Upper lobe of left lung (tissue), 6 donors: ENCODE results near the gene GTF2A1. TPM values are rescaled to one million over a fixed set of nuclear protein-coding genes. Genes with fewer than 3 reads are reported as not detected.

Source experiments
- ATAC-seq, 2 donors: fragments of 200-7000 bp; cut with Tn5 transposase; one replicate each; pipeline ENCODE4 v1.9.1; 2022; ENCODE audit warnings: mild to moderate bottlenecking in 2 of 2, moderate library complexity in 2 of 2; ENCODE audit not compliant: low FRiP score in 2 of 2
- DNase-seq, 2 donors: peaks; one replicate each; pipeline ENCODE4 v3.0.0-alpha.2; 2019 to 2020
- H3K27ac ChIP-seq, 4 donors: fragments of 200-600 bp; sonication (generic); one replicate each; pipeline ENCODE4 v1.5.1; 2016 to 2019
- H3K27me3 ChIP-seq, 4 donors: fragments of 200-600 bp; sonication (generic); one replicate each; pipeline ENCODE4 v1.5.1; 2017 to 2019
- H3K36me3 ChIP-seq, 4 donors: fragments of 200-600 bp; sonication (generic); one replicate each; pipeline ENCODE4 v1.5.1; 2016 to 2019
- H3K4me1 ChIP-seq, 4 donors: fragments of 200-600 bp; sonication (generic); one replicate each; pipeline ENCODE4 v1.5.1; 2018 to 2019
- H3K4me3 ChIP-seq, 4 donors: fragments of 200-600 bp; sonication (generic); one replicate each; pipeline ENCODE4 v1.5.1; 2017 to 2019; ENCODE audit warnings: mild to moderate bottlenecking in 2 of 4, moderate library complexity in 1 of 4
- H3K9me3 ChIP-seq, 4 donors: fragments of 200-600 bp; sonication (generic); one replicate each; pipeline ENCODE4 v1.5.1; 2018 to 2019
- CTCF ChIP-seq, 6 experiments: fragments of 450-650 bp in 4 of 6; fragments of 200-600 bp in 2 of 6; sonication (generic) in 2 of 6; IDR thresholded peaks; one replicate each; pipeline ENCODE4 v1.5.1; 2016 to 2019; ENCODE audit warnings: antibody characterized with exemption in 6 of 6
- EP300 ChIP-seq, 4 donors: sonication (generic); formaldehyde crosslinking; IDR thresholded peaks; one replicate each; pipeline ENCODE4 v1.5.1; 2017; ENCODE audit warnings: antibody characterized with exemption in 4 of 4, control low read depth in 2 of 4
- POLR2A ChIP-seq, 4 donors: fragments of 450-650 bp; IDR thresholded peaks; one replicate each; pipeline ENCODE4 v1.5.1; 2016 to 2017; ENCODE audit warnings: antibody characterized with exemption in 4 of 4, mild to moderate bottlenecking in 2 of 4
- POLR2AphosphoS5 ChIP-seq, 2 donors: sonication (generic); formaldehyde crosslinking; IDR thresholded peaks; one replicate each; pipeline ENCODE4 v1.5.1; 2017; ENCODE audit warnings: antibody characterized with exemption in 2 of 2
- WGBS, 2 donors: methylation state at CpG; one replicate each; pipeline ENCODE4 v1.1.5; 2017 to 2018; 5-methylcytosine and 5-hydroxymethylcytosine counted together
- total RNA-seq, 6 donors: library from RNA; depleted of rRNA in 4 of 6; stranded (reverse); fragments of >200 nt in 4 of 6; gene quantifications; one replicate each; pipeline versions ENCODE4 v1.1.0 to v1.2.1, GENCODE V29; 2016 to 2021
- donor health status: DM: no; HTN: no; CAD: no; lungs with moderate emphysema.
- donor health status: DM: no; HTN: yes; CAD: no; lungs with severe emphysema.

GTF2A1 gene
- total RNA-seq, 6 donors from 2014 or later: 17.2 to 31.6 (median 23.7) TPM

- TF ChIP-seq CTCF (IDR thresholded peaks at IDR 0.05) (no peak), EP300 (IDR thresholded peaks at IDR 0.05) (no peak), POLR2A (IDR thresholded peaks at IDR 0.05) (no peak)
- ATAC-seq: no peak
Observed at GRCh38 chr14:81148635-81149034, 72.1 kb downstream of the GTF2A1 start.

GRCh38 chr14:81147140-81147897, 73.4 kb downstream of the GTF2A1 start:
- ATAC-seq (no peak), DNase-seq (no peak)
- H3K9me3 ChIP-seq: no peaks in the 10 kb centered on the region
- WGBS, 2 donors: 44 to 54% methylated on average over 2 of the region's 2 CpGs
- no peaks in the 10 kb centered on the region for H3K27me3 ChIP-seq
- TF ChIP-seq EP300 (IDR thresholded peaks at IDR 0.05) (no peak), CTCF (IDR thresholded peaks at IDR 0.05) (no peak), POLR2AphosphoS5 (IDR thresholded peaks at IDR 0.05) (no peak), POLR2A (IDR thresholded peaks at IDR 0.05) (no peak)
- no peak overlapping the region for H3K27ac ChIP-seq
- H3K4me1 ChIP-seq: peaks cover 3 to 6% (median 5%) of the 10 kb centered on the region in 4 donors
- H3K4me3 ChIP-seq: no peak overlapping the region
- no peaks in the 10 kb centered on the region for H3K36me3 ChIP-seq

More at GRCh38 chr14:81148635-81149034, 72.1 kb downstream of the GTF2A1 start:
- H3K27me3 ChIP-seq: no peaks in the 10 kb centered on the region
- H3K4me3 ChIP-seq: no peak overlapping the region
- DNase-seq: no peak
- no peak overlapping the region for H3K27ac ChIP-seq
- 50 to 59% methylated on average over 4 of the region's 4 CpGs for WGBS, 2 donors
- H3K9me3 ChIP-seq: no peaks in the 10 kb centered on the region
- no peaks in the 10 kb centered on the region for H3K36me3 ChIP-seq
- H3K4me1 ChIP-seq: peaks cover 3 to 6% (median 5%) of the 10 kb centered on the region in 4 donors

GRCh38 chr14:81144824-81145603, 75.7 kb downstream of the GTF2A1 start:
- no peak for ATAC-seq

GRCh38 chr14:81143793-81144192, 77.0 kb downstream of the GTF2A1 start:
- Histone ChIP-seq H3K36me3 (no peaks in the 10 kb centered on the region), H3K9me3 (no peaks in the 10 kb centered on the region), H3K4me3 (no peak overlapping the region), H3K27me3 (no peaks in the 10 kb centered on the region), H3K27ac (no peak overlapping the region), H3K4me1 (peaks cover 3 to 6% (median 5%) of the 10 kb centered on the region in 4 donors)
- DNase-seq (no peak), ATAC-seq (no peak)
- TF ChIP-seq EP300 (IDR thresholded peaks at IDR 0.05): no peak
- no peak for TF ChIP-seq POLR2A (IDR thresholded peaks at IDR 0.05)
- no peak for TF ChIP-seq POLR2AphosphoS5 (IDR thresholded peaks at IDR 0.05)
- TF ChIP-seq CTCF (IDR thresholded peaks at IDR 0.05): no peak
- 94% methylated on average over 8 of the region's 8 CpGs for WGBS, 2 donors

More at GRCh38 chr14:81144824-81145603, 75.7 kb downstream of the GTF2A1 start:
- no peak for TF ChIP-seq CTCF (IDR thresholded peaks at IDR 0.05)
- no peak for TF ChIP-seq POLR2A (IDR thresholded peaks at IDR 0.05)
- TF ChIP-seq EP300 (IDR thresholded peaks at IDR 0.05): no peak
- no peak for TF ChIP-seq POLR2AphosphoS5 (IDR thresholded peaks at IDR 0.05)
- H3K27me3 ChIP-seq: no peaks in the 10 kb centered on the region
- H3K4me3 ChIP-seq: no peak overlapping the region
- 32 to 39% methylated on average over 3 of the region's 3 CpGs for WGBS, 2 donors
- H3K9me3 ChIP-seq: no peaks in the 10 kb centered on the region
- H3K4me1 ChIP-seq: peaks cover 3 to 6% (median 5%) of the 10 kb centered on the region in 4 donors
- no peaks in the 10 kb centered on the region for H3K36me3 ChIP-seq
- no peak for DNase-seq
- peak overlapping the region in 1 of 4 donors; percentile 17 for H3K27ac ChIP-seq
